ENCODE results near the gene SLC7A5.
"Not testable (repeated sequence)": the region's sequence is repeated elsewhere in the genome, so short reads cannot be mapped to it uniquely, and the experiment has no call there.

The SLC7A5 gene

GRCh38 chr16:87874639-87875427 is 5.5 kb upstream of the SLC7A5 start:
- Histone ChIP-seq H3K79me1 (replicated peaks; ENCODE audit: low read length, poor library complexity, severe bottlenecking) (no peaks in the 10 kb centered on the region), H3K14ac (ENCODE audit: low read length in 2 of 2) (no peak overlapping the region), H3K27ac (ENCODE audit: low read length, poor library complexity, severe bottlenecking) (no peak overlapping the region), H2BK120ac (ENCODE audit: low read depth, low read length) (no peak overlapping the region), H2BK5ac (ENCODE audit: low read depth, low read length, poor library complexity, severe bottlenecking) (no peak overlapping the region), H3K9ac (ENCODE audit: low read length) (no peak overlapping the region), H3K9me3 (ENCODE audit: control insufficient read depth, low read length) (no peaks in the 10 kb centered on the region), H4K91ac (ENCODE audit: low read length) (no peak overlapping the region), H3K23ac (ENCODE audit: low read length in 2 of 2) (no peak overlapping the region), H2BK12ac (ENCODE audit: low read length in 2 of 2) (no peak overlapping the region), H3K4me3 (ENCODE audit: insufficient read depth in 1 of 2, low read depth in 1 of 2, low read length in 2 of 2) (no peak overlapping the region), H3K4ac (ENCODE audit: low read depth in 1 of 2, low read length in 2 of 2) (no peak overlapping the region), H3K36me3 (ENCODE audit: control insufficient read depth in 1 of 2, insufficient read depth in 2 of 2, low read depth in 1 of 2, low read length in 2 of 2) (no peaks in the 10 kb centered on the region), H4K8ac (ENCODE audit: low read length) (no peak overlapping the region), H2AFZ (ENCODE audit: low read depth, low read length) (no peak overlapping the region), H2BK15ac (ENCODE audit: low read depth, poor library complexity, severe bottlenecking) (no peak overlapping the region), H3K18ac (ENCODE audit: low read depth in 1 of 2, low read length in 2 of 2) (no peak overlapping the region), H3K4me2 (ENCODE audit: low read length, poor library complexity, severe bottlenecking) (no peak overlapping the region), H3K27me3 (ENCODE audit: control insufficient read depth in 1 of 2, insufficient read depth in 1 of 2, low read length in 2 of 2) (peaks cover 25 to 46% of the 10 kb centered on the region in 2 experiments), H2AK5ac (ENCODE audit: low read length, severe bottlenecking) (no peak overlapping the region), H3K4me1 (ENCODE audit: control insufficient read depth, insufficient read depth, low read depth, low read length) (peaks cover 13% of the 10 kb centered on the region)
- DNase-seq: no peak
- WGBS: 26% methylated on average over 24 of the region's 24 CpGs

DNA sequence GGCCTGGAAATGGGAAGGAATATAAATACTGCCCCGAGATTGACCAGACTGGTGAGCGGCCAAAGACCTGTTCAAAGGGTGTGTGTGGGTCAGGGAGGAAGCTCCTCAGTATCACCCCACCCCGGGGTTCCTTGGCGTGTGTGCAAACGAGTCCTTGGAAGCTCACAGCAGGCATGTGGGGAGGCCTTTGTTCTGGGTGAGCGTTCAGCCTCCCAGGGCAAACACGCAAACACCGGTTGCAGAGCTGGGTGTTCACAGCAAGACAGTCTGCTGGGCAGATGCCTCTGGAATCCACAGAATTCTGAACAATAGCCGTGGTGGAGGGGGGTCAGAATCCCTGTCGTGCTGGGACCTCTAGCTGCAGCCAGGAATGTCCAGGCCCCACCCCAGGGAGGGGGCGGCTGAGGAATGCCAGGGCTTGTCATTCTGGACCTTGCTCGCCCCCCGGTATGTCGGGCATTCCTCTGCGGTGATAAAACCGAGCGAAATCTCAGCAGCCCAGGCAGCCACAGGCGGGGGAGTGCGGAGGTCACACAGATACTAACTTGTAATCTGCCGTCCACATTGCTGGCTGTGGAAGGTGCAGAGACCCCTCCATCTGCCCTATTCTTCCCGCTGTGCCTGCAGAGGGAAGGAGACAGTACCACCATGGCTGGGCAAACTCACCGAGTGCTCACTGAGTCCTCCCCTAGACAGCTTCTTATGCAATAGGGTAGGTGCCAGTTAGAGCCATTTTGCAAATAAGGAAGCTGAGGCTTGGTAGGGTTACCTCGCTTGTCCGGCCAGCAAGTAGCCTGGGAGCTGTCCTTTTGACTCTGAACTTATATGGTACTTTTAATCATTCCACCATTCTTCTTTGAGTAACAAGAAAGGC is 1.3 kb upstream of the SLC7A5 start:
- 15% methylated on average over 21 of the region's 24 CpGs for WGBS
- Histone ChIP-seq H2BK15ac (ENCODE audit: low read depth, poor library complexity, severe bottlenecking) (peak overlapping the region; percentile 6), H2AK5ac (ENCODE audit: low read length, severe bottlenecking) (peak overlapping the region; percentile 21), H3K4me2 (ENCODE audit: low read length, poor library complexity, severe bottlenecking) (peak overlapping the region; percentile 24), H2BK12ac (ENCODE audit: low read length in 2 of 2) (peak overlapping the region; percentile 47 to 99), H3K4ac (ENCODE audit: low read depth in 1 of 2, low read length in 2 of 2) (peak overlapping the region; percentile 12 to 35), H3K4me1 (ENCODE audit: control insufficient read depth, insufficient read depth, low read depth, low read length) (peaks cover 35% of the 10 kb centered on the region), H4K8ac (ENCODE audit: low read length) (peak overlapping the region; percentile 90), H3K27ac (ENCODE audit: low read length, poor library complexity, severe bottlenecking) (peak overlapping the region; percentile 94), H3K18ac (ENCODE audit: low read depth in 1 of 2, low read length in 2 of 2) (peak overlapping the region in 1 of 2 experiments; percentile 77), H4K91ac (ENCODE audit: low read length) (peak overlapping the region; percentile 75), H2BK5ac (ENCODE audit: low read depth, low read length, poor library complexity, severe bottlenecking) (peak overlapping the region; percentile 88), H2BK120ac (ENCODE audit: low read depth, low read length) (peak overlapping the region; percentile 61), H3K27me3 (ENCODE audit: control insufficient read depth in 1 of 2, insufficient read depth in 1 of 2, low read length in 2 of 2) (peaks cover 14 to 22% of the 10 kb centered on the region in 2 experiments)
- not testable (repeated sequence) for H3K4me3 ChIP-seq (ENCODE audit: insufficient read depth in 1 of 2, low read depth in 1 of 2, low read length in 2 of 2); H3K36me3 ChIP-seq (ENCODE audit: control insufficient read depth in 1 of 2, insufficient read depth in 2 of 2, low read depth in 1 of 2, low read length in 2 of 2); H3K23ac ChIP-seq (ENCODE audit: low read length in 2 of 2); H3K79me1 ChIP-seq (replicated peaks; ENCODE audit: low read length, poor library complexity, severe bottlenecking); H3K9me3 ChIP-seq (ENCODE audit: control insufficient read depth, low read length); H3K14ac ChIP-seq (ENCODE audit: low read length in 2 of 2); H3K9ac ChIP-seq (ENCODE audit: low read length); H2AFZ ChIP-seq (ENCODE audit: low read depth, low read length)
- peak; percentile 62 for DNase-seq

DNA sequence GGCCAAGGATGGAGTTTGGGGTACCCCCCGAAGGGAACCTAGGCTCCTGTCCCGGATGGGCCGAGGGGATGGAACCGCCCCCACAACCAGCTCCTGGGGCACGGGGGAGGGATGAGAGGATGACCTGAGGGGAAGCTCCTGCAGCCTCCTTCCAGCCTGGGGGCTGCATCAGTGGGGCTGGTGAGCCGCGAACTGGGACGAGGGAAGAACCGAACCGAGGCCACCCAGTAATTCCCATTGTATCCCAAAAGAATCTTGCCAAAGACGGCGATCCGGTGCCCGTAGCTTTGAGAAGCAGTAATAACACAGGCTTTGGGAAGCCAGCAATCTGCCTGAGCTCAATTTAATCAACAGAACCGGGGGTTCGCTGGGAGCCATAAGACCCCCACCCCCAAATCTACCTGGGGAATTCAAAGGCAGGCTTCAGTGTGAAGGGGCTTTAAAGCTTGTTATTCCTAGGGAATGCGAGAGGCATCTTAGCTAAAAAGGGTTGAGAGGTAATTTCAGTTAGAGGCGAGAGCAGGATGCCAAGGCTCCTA is 641 bp upstream of the SLC7A5 start:
- not testable (repeated sequence) for H3K4me2 ChIP-seq (ENCODE audit: low read length, poor library complexity, severe bottlenecking); H3K14ac ChIP-seq (ENCODE audit: low read length in 2 of 2); H3K36me3 ChIP-seq (ENCODE audit: control insufficient read depth in 1 of 2, insufficient read depth in 2 of 2, low read depth in 1 of 2, low read length in 2 of 2); H3K9ac ChIP-seq (ENCODE audit: low read length); H2AFZ ChIP-seq (ENCODE audit: low read depth, low read length); H3K9me3 ChIP-seq (ENCODE audit: control insufficient read depth, low read length); H2BK120ac ChIP-seq (ENCODE audit: low read depth, low read length); DNase-seq; H3K79me1 ChIP-seq (replicated peaks; ENCODE audit: low read length, poor library complexity, severe bottlenecking); H3K23ac ChIP-seq (ENCODE audit: low read length in 2 of 2); H3K4me3 ChIP-seq (ENCODE audit: insufficient read depth in 1 of 2, low read depth in 1 of 2, low read length in 2 of 2)
- H4K8ac ChIP-seq (ENCODE audit: low read length): peak overlapping the region; percentile 84
- H2AK5ac ChIP-seq (ENCODE audit: low read length, severe bottlenecking): peak overlapping the region; percentile 65
- peak overlapping the region; percentile 80 for H2BK15ac ChIP-seq (ENCODE audit: low read depth, poor library complexity, severe bottlenecking)
- H2BK5ac ChIP-seq (ENCODE audit: low read depth, low read length, poor library complexity, severe bottlenecking): peak overlapping the region; percentile 79
- H3K4me1 ChIP-seq (ENCODE audit: control insufficient read depth, insufficient read depth, low read depth, low read length): peaks cover 36% of the 10 kb centered on the region
- H3K27me3 ChIP-seq (ENCODE audit: control insufficient read depth in 1 of 2, insufficient read depth in 1 of 2, low read length in 2 of 2): peaks cover 8 to 17% of the 10 kb centered on the region in 2 experiments
- peak overlapping the region; percentile 62 to 82 for H3K18ac ChIP-seq (ENCODE audit: low read depth in 1 of 2, low read length in 2 of 2)
- WGBS: 38% methylated on average over 18 of the region's 18 CpGs
- peak overlapping the region; percentile 89 for H4K91ac ChIP-seq (ENCODE audit: low read length)
- peak overlapping the region; percentile 28 to 35 for H3K4ac ChIP-seq (ENCODE audit: low read depth in 1 of 2, low read length in 2 of 2)
- H3K27ac ChIP-seq (ENCODE audit: low read length, poor library complexity, severe bottlenecking): peak overlapping the region; percentile 94
- H2BK12ac ChIP-seq (ENCODE audit: low read length in 2 of 2): peak overlapping the region; percentile 54 to 86
